Measurements from ENCODE around the gene GPR84. TPM values are rescaled to one million over a fixed set of nuclear protein-coding genes. Genes with fewer than 3 reads are reported as not detected.

The GPR84 gene
- total RNA-seq, 4 donors from 2014 or later, result not detected

- peaks cover 10 to 47% (median 25%) of the 10 kb centered on the region in 4 donors for H3K4me1 ChIP-seq
- in situ Hi-C loops (cut with MboI; ENCODE audit: low pct_ligation_motif_present in 1 of 4, low pct_unique_long_range_greater_than_20kb in 1 of 4, low sequenced_read_pairs in 3 of 4), result no loop called here
- H3K27me3 ChIP-seq, result no peaks in the 10 kb centered on the region
- H3K36me3 ChIP-seq, result peaks cover 0 to 26% (median 11%) of the 10 kb centered on the region in 4 donors
- no peaks in the 10 kb centered on the region for H3K9me3 ChIP-seq
- H3K27ac ChIP-seq, result peak overlapping the region; percentile 37 to 86 (median 74)
- no peak for TF ChIP-seq POLR2AphosphoS5 (IDR thresholded peaks at IDR 0.05)
- no peak for TF ChIP-seq CTCF (IDR thresholded peaks at IDR 0.05)
- no peak for TF ChIP-seq EP300 (IDR thresholded peaks at IDR 0.05; ENCODE audit: low read depth)
- no peak for TF ChIP-seq POLR2A (IDR thresholded peaks at IDR 0.05)
- no peak for DNase-seq
- 56% methylated on average over 1 of the region's 1 CpG; no CpG with 5 or more reads in 1 of the 2 donors for WGBS, 2 donors (ENCODE audit: low coverage in 1 of 2)
- intact Hi-C loops (cut with DNase I; ENCODE audit: low total_unique reads), result no loop called here
- H3K4me3 ChIP-seq, result no peak overlapping the region
Measured at GRCh38 chr12:54352891-54353874, 11.1 kb downstream of the GPR84 start.

- TF ChIP-seq EP300 (IDR thresholded peaks at IDR 0.05; ENCODE audit: low read depth) (no peak), CTCF (IDR thresholded peaks at IDR 0.05) (no peak), POLR2A (IDR thresholded peaks at IDR 0.05) (no peak), POLR2AphosphoS5 (IDR thresholded peaks at IDR 0.05) (no peak)
- Histone ChIP-seq H3K4me3 (peak overlapping the region in 1 of 4 donors; percentile 7), H3K9me3 (no peaks in the 10 kb centered on the region), H3K27me3 (no peaks in the 10 kb centered on the region), H3K36me3 (peaks cover 0 to 37% (median 16%) of the 10 kb centered on the region in 4 donors), H3K4me1 (peaks cover 10 to 36% (median 15%) of the 10 kb centered on the region in 4 donors), H3K27ac (peak overlapping the region; percentile 37 to 86 (median 74))
- peak; percentile 30 for DNase-seq
- 62 to 68% methylated on average over 2 to 21 of the region's 21 CpGs for WGBS, 2 donors (ENCODE audit: low coverage in 1 of 2)
- intact Hi-C loops (cut with DNase I; ENCODE audit: low total_unique reads), result no loop called here
- in situ Hi-C loops (cut with MboI; ENCODE audit: low pct_ligation_motif_present in 1 of 4, low pct_unique_long_range_greater_than_20kb in 1 of 4, low sequenced_read_pairs in 3 of 4), result no loop called here
Measured at GRCh38 chr12:54352022-54352531, 12.2 kb downstream of the GPR84 start.

GRCh38 chr12:54351341-54351740, 12.9 kb downstream of the GPR84 start:
- Histone ChIP-seq H3K36me3 (peaks cover 0 to 45% (median 20%) of the 10 kb centered on the region in 4 donors), H3K4me1 (peaks cover 10 to 29% (median 14%) of the 10 kb centered on the region in 4 donors), H3K4me3 (no peak overlapping the region), H3K9me3 (no peaks in the 10 kb centered on the region), H3K27ac (peak overlapping the region in 3 of 4 donors; percentile 72 to 86 (median 76)), H3K27me3 (no peaks in the 10 kb centered on the region)
- TF ChIP-seq CTCF (IDR thresholded peaks at IDR 0.05) (no peak), POLR2A (IDR thresholded peaks at IDR 0.05) (no peak), POLR2AphosphoS5 (IDR thresholded peaks at IDR 0.05) (no peak), EP300 (IDR thresholded peaks at IDR 0.05; ENCODE audit: low read depth) (no peak)
- intact Hi-C loops (cut with DNase I; ENCODE audit: low total_unique reads) (no loop called here), in situ Hi-C loops (cut with MboI; ENCODE audit: low pct_ligation_motif_present in 1 of 4, low pct_unique_long_range_greater_than_20kb in 1 of 4, low sequenced_read_pairs in 3 of 4) (no loop called here)
- no peak for DNase-seq
- WGBS, 2 donors (ENCODE audit: low coverage in 1 of 2), result 78 to 80% methylated on average over 3 to 4 of the region's 4 CpGs

- TF ChIP-seq CTCF (IDR thresholded peaks at IDR 0.05), result no peak
- TF ChIP-seq POLR2A (IDR thresholded peaks at IDR 0.05), result no peak
- no peak for TF ChIP-seq EP300 (IDR thresholded peaks at IDR 0.05; ENCODE audit: low read depth)
- no peak for TF ChIP-seq POLR2AphosphoS5 (IDR thresholded peaks at IDR 0.05)
- no peak overlapping the region for H3K4me3 ChIP-seq
- 48 to 85% methylated on average over 3 of the region's 3 CpGs for WGBS, 2 donors (ENCODE audit: low coverage in 1 of 2)
- peak overlapping the region in 3 of 4 donors; percentile 72 to 86 (median 76) for H3K27ac ChIP-seq
- intact Hi-C loops (cut with DNase I; ENCODE audit: low total_unique reads) (no loop called here), in situ Hi-C loops (cut with MboI; ENCODE audit: low pct_ligation_motif_present in 1 of 4, low pct_unique_long_range_greater_than_20kb in 1 of 4, low sequenced_read_pairs in 3 of 4) (no loop called here)
- peaks cover 0 to 51% (median 21%) of the 10 kb centered on the region in 4 donors for H3K36me3 ChIP-seq
- H3K4me1 ChIP-seq, result peaks cover 10 to 28% (median 14%) of the 10 kb centered on the region in 4 donors
- no peaks in the 10 kb centered on the region for H3K9me3 ChIP-seq
- H3K27me3 ChIP-seq, result no peaks in the 10 kb centered on the region
- DNase-seq, result no peak
Measured at GRCh38 chr12:54350743-54351142, 13.5 kb downstream of the GPR84 start.

All from transverse colon (tissue), 4 donors.